ENCODE results near the gene MED25.
A peak's percentile ranks its signal among the peaks of the same experiment; 100 is the strongest.

MED25 gene

GRCh38 chr19:49875177-49875576, 57.1 kb downstream of the MED25 start:
- no peak for DNase-seq

DNA sequence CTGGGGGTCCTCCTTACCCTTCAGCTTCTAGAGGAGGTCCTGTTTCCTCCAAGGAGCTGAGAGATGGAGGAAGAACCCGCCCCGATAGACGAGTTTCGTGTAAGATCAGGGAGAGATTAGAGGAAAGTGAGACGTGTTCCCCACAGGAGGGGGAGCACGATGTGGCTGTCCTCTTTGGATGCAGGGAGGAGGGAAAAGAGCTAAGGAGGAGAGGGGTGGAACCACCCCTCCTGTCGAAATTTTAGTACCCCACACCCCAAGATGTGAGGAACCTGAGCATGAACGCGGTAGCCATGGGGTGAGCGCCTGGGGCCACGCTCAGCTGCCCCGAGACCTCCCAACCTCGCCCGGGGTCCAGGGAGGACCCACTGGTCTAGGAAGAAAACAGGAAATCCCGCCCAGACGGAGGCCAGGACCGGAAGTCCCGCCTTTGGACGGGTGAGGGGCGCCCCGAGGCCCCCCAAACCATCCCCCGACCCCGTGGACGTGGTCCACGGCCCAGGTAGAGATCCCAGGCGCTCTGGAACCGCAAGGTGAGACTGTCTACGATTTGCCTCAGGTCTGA, 57.9 kb downstream of the MED25 start:
- DNase-seq, result peak; percentile 72

GRCh38 chr19:49876422-49877019, 58.4 kb downstream of the MED25 start:
- DNase-seq, result peak; percentile 99

GRCh38 chr19:49877020-49877878, 59.2 kb downstream of the MED25 start, which contains the start of the genes AKT1S1 and TBC1D17:
Gene AKT1S1, minus strand, starts transcription at chr19:49877355. Its CDS starts 4,060 bp downstream, at chr19:49873295.
Gene TBC1D17, plus strand, starts transcription at chr19:49877702. Its CDS starts 22 bp downstream, at chr19:49877724.
- DNase-seq, result peak; percentile 100

DNA sequence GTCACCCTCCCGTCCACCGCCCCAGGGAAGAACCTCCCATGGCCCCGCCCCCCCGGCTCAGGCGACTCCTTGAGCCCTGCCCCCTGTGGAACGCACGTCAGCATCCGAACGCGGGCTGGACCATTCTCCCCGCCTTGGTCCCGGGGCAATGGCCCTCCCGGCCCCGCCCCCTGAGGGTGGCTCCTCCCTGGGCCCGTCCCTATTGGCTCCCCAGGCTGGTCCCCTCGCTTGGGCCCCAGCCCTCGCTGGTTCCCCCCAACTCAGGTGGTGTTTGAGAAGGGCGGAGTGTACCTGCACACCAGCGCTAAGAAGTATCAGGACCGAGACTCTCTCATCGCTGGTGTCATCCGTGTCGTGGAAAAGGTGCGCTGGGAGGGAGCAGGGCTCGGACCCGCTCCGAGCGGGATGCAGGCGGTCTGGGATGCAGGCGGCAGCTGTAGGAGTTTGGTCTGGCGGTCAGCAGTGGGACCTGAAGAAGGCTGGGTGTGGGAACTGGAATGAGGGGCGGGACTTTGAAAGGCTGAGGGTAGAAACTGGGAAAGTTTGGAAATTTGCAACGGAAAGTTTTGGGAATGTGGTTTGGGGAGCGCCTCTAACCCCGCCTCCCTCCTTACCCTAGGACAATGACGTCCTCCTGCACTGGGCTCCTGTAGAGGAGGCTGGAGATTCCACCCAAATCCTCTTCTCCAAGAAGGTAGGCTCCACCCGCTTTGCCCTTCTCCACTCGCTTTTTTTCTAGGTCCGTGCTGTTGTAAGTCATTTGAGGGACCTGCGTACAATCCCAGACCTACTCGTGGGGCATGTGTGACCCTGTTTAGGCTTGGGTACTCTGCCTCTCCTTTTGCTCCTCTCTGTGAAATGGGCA, 60.0 kb downstream of the MED25 start:
- peak; percentile 97 for DNase-seq

DNA sequence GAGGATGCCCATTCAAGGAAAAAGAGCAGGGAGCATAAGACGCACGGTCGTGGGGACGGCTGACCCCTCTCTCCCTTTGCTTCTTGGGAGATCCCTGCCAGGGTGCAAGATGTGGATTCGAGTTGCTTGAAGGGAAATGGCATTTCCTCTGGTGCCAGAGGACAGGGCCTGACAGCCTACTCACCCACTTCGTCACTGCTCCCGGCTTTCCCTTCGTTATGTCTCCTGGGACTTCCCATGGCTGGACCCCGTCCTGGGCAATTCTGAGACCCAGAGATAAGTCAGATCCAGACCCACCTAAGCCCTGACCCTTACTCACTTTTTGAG, 60.6 kb downstream of the MED25 start:
- DNase-seq, result no peak

GRCh38 chr19:49879243-49879963, 61.3 kb downstream of the MED25 start:
- peak; percentile 63 for DNase-seq

DNA sequence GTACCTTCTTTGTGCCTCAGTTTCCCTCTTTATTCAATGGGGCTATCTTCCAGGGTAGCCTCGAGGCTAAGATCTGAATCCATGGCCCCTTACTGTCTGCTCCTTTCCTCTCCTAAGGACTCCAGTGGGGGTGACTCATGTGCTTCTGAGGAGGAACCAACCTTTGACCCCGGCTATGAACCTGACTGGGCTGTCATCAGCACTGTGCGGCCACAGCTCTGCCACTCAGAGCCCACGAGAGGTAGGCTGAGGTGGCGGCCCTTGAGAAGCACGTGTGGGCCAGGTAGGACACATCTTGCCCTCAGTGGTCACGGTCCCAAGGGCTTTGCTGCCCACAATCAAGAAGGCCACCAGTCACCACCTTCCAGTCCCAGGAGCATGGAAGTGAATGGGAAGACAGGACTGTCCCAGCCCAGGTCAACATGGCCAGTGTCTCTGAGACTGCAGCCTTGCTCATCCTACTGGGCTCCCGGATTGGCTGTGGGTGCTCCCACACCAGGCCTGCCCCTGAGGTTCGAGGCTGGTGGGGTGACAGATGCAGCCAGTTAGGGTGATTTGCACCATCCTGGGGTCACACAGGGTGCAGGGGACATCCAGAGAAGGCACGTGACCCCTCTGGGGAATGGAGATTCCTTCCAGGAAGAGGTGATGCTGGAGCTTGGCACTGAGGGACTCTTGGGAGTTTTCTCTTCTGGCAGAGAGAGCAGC, 62.2 kb downstream of the MED25 start:
- no peak for DNase-seq

- DNase-seq, result no peak
Observed at GRCh38 chr19:49881186-49881585, 63.1 kb downstream of the MED25 start.

DNA sequence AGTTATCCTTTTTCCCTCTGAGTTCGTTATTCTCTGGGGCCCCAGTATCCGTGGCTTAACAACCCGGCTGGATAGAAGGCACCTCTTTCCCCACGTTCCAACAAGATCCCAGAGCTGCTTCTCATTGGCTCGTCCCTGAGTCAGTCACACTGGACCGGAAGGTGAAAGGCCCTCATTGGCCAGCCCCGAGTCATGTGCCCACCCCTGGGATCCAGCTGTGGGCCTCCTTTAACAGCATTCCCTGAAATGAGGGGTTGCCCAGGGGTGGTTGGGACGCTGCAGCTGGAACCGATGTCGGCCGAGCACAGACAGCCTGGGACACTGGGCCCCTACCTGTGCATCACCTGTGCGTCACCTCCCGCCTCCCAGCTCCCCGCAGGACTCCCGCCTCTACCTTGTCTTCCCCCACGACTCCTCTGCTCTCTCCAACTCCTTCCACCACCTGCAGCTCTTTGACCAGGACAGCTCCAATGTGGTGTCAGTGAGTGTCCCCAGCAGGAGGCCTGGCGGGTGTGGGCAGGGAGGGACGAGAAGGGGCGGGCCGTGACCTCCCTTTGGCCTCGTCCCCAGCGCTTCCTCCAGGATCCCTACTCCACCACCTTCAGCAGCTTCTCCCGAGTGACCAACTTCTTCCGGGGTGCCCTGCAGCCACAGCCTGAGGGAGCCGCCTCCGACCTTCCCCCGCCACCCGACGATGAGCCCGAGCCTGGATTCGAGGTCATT, 63.7 kb downstream of the MED25 start:
- no peak for DNase-seq

DNA sequence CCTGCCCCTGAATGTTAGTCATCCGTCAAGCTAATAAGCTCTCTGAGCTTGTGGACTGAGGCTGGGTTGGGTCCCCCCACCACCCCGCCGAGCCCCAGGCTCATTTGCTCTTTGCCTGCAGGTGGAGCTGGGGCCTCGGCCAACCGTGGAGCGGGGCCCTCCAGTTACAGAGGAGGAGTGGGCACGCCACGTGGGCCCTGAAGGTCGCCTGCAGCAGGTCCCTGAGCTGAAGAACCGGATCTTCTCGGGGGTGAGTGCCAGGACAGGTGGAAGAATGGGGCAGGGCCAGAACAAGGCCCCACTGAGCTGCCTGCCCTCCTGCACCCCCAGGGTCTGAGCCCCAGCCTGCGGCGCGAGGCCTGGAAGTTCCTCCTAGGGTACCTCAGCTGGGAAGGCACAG, 64.6 kb downstream of the MED25 start:
- no peak for DNase-seq

GRCh38 chr19:49883094-49883493, 65.0 kb downstream of the MED25 start:
- DNase-seq, result no peak

DNA sequence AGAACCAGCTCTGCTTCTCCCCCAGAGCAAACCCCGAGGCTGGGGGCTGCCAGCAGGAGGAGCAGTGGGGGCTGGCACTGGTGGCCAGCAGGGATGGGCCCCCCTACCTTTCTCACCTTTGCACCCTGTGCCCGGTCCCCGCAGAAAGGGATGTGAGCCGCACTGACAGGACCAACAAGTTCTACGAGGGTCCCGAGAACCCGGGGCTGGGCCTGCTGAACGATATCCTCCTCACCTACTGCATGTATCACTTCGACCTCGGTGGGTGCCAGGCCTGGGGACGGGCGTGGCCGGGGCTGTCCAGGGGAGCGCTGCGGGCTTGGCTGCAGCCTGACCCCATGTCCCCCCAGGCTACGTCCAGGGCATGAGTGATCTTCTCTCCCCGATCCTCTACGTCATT, 66.0 kb downstream of the MED25 start:
- no peak for DNase-seq

DNA sequence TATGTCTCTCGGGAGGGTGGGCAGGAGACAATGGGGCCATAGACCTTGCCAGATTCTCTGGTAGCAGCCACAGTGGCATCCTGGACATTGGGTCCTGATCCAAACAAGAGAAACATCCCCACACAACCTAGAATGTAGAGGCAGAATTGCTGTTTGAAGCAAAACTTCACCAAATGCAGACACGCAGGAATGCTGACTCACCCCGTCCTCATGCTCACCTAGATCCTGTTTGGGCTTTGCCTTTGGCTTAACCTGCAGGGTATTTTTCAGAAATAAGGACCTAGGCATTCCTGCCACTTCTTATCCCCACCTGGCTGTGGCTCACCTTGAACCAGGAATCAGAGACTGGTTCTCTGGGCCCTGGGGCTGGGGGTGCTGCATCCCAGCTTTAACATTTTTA, 66.7 kb downstream of the MED25 start:
- no peak for DNase-seq

All from hematopoietic multipotent progenitor cell treated with erythropoietin and hydrocortisone succinate and interleukin-3 and kit ligand, for 8 days (in vitro differentiated cells).